ENCODE measurements around the gene SPDYC.
A peak's percentile ranks its signal among the peaks of the same experiment; 100 is the strongest.

Gene SPDYC

GRCh38 chr11:65134240-65134951 lies 35.6 kb upstream of the SPDYC start, which contains the start of gene SYVN1:
Gene SYVN1 (minus strand): TSS chr11:65134519. CDS start chr11:65133601, 918 bp downstream.
- Histone ChIP-seq H3K9ac (peak within 1 kb of the TSS; percentile 93), H3K4me1 (peaks cover 2% of the 10 kb centered on the region), H2AFZ (peak within 1 kb of the TSS; percentile 91), H3K79me2 (peaks cover 10% of the 10 kb centered on the region), H3K4me3 (ENCODE audit: low read depth, low read length) (peak within 1 kb of the TSS; percentile 92), H3K27ac (peak within 1 kb of the TSS; percentile 100), H3K27me3 (ENCODE audit: control insufficient read depth, insufficient read depth, low read length) (no peaks in the 10 kb centered on the region), H3K9me3 (ENCODE audit: control insufficient read depth, low read length) (no peaks in the 10 kb centered on the region), H3K4me2 (ENCODE audit: low read length) (peak within 1 kb of the TSS; percentile 96), H3K36me3 (ENCODE audit: control insufficient read depth, insufficient read depth, low read length) (no peaks in the 10 kb centered on the region)
- TF ChIP-seq, protein P1, sequence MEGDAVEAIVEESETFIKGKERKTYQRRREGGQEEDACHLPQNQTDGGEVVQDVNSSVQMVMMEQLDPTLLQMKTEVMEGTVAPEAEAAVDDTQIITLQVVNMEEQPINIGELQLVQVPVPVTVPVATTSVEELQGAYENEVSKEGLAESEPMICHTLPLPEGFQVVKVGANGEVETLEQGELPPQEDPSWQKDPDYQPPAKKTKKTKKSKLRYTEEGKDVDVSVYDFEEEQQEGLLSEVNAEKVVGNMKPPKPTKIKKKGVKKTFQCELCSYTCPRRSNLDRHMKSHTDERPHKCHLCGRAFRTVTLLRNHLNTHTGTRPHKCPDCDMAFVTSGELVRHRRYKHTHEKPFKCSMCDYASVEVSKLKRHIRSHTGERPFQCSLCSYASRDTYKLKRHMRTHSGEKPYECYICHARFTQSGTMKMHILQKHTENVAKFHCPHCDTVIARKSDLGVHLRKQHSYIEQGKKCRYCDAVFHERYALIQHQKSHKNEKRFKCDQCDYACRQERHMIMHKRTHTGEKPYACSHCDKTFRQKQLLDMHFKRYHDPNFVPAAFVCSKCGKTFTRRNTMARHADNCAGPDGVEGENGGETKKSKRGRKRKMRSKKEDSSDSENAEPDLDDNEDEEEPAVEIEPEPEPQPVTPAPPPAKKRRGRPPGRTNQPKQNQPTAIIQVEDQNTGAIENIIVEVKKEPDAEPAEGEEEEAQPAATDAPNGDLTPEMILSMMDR (IDR thresholded peaks at IDR 0.05): no peak

GRCh38 chr11:65134952-65135632 lies 34.9 kb upstream of the SPDYC start:
- Histone ChIP-seq H3K27ac (peak overlapping the region; percentile 100), H3K27me3 (ENCODE audit: control insufficient read depth, insufficient read depth, low read length) (no peaks in the 10 kb centered on the region), H2AFZ (peak overlapping the region; percentile 91), H3K9me3 (ENCODE audit: control insufficient read depth, low read length) (no peaks in the 10 kb centered on the region), H3K4me2 (ENCODE audit: low read length) (peak overlapping the region; percentile 96), H3K79me2 (peaks cover 10% of the 10 kb centered on the region), H3K4me3 (ENCODE audit: low read depth, low read length) (peak overlapping the region; percentile 92), H3K9ac (peak overlapping the region; percentile 93), H3K36me3 (ENCODE audit: control insufficient read depth, insufficient read depth, low read length) (no peaks in the 10 kb centered on the region), H3K4me1 (peaks cover 2% of the 10 kb centered on the region)
- TF ChIP-seq, protein P1 (IDR thresholded peaks at IDR 0.05): no peak

DNA sequence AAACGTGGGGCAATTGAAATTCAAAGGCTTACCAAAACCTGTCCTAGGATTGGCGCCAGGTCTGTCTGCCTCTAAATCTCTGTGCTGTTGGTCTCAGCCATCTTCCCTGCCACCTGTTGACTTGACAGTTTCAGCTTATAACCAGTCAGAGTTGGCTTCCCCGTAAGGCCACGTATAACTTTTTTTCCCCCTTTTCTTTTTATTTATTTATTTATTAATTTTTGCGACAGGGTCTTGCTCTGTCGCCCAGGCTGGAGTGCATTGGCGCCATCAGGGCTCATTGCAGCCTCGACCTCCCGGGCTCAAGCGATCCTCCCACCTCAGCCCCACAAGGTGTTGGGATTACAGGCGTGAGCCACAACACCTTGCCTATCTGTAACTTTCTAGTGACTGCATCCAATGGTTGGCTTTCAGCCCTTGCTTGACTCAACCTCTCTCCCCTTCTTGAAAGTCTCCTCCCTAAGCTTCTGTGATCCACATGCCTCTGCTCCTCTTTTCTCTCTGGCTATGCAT lies 34.3 kb upstream of the SPDYC start:
- Histone ChIP-seq H3K36me3 (ENCODE audit: control insufficient read depth, insufficient read depth, low read length) (no peaks in the 10 kb centered on the region), H3K27ac (peak overlapping the region; percentile 100), H3K27me3 (ENCODE audit: control insufficient read depth, insufficient read depth, low read length) (no peaks in the 10 kb centered on the region), H3K9me3 (ENCODE audit: control insufficient read depth, low read length) (no peaks in the 10 kb centered on the region), H2AFZ (peak overlapping the region; percentile 91), H3K4me2 (ENCODE audit: low read length) (peak overlapping the region; percentile 96), H3K79me2 (peaks cover 10% of the 10 kb centered on the region), H3K9ac (no peak overlapping the region), H3K4me3 (ENCODE audit: low read depth, low read length) (peak overlapping the region; percentile 92), H3K4me1 (peaks cover 2% of the 10 kb centered on the region)
- TF ChIP-seq, protein P1 (IDR thresholded peaks at IDR 0.05): no peak

DNA sequence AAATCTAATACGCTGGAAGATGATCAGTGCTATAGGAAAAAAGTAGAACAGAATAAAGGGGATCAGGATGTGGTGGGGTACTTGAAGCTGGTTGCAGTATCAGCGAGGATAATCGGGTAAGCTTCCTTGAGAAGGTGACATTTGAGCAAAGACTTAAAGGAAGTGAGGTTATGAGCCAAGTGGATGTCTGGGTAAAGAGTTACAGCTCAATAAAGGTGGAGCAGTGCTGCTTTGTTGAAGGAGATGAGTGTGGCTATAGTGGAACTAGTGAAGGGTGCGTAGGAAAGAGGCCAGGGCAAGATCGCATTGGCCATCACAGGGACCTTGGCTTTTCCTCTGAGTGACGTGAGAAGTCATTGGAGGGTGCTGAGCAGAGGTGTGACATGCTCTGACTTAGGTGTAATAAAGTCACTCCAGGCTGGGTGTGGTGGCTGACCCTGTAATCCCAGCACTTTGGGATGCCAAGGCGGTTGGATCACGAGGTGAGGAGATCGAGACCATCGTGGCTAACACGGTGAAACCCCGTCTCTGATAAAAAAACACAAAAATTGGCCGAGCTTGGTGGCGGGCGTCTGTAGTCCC lies 33.4 kb upstream of the SPDYC start:
- TF ChIP-seq, protein P1 (IDR thresholded peaks at IDR 0.05): no peak
- H3K4me1 ChIP-seq: peaks cover 2% of the 10 kb centered on the region
- no peaks in the 10 kb centered on the region for H3K27me3 ChIP-seq (ENCODE audit: control insufficient read depth, insufficient read depth, low read length)

More for the DNA sequence above, 33.4 kb upstream of the SPDYC start:
- H3K36me3 ChIP-seq (ENCODE audit: control insufficient read depth, insufficient read depth, low read length): no peaks in the 10 kb centered on the region
- H3K9me3 ChIP-seq (ENCODE audit: control insufficient read depth, low read length): no peaks in the 10 kb centered on the region
- H3K27ac ChIP-seq: no peak overlapping the region
- no peak overlapping the region for H2AFZ ChIP-seq
- H3K4me3 ChIP-seq (ENCODE audit: low read depth, low read length): no peak overlapping the region
- H3K4me2 ChIP-seq (ENCODE audit: low read length): no peak overlapping the region
- H3K79me2 ChIP-seq: peaks cover 10% of the 10 kb centered on the region
- no peak overlapping the region for H3K9ac ChIP-seq
